Erythroblast (primary cell): ENCODE data around the gene POP7.
"Not testable (repeated sequence)": the region's sequence is repeated elsewhere in the genome, so short reads cannot be mapped to it uniquely, and the experiment has no call there.

Experiments
- DNase-seq, 2 experiments: peaks; one replicate each; lab custom pipeline; 2025; lab: John Stamatoyannopoulos, UW
- GATA1 ChIP-seq: IDR thresholded peaks from 2 replicates; pipeline ENCODE4 v1.6.1; 2011; ENCODE audit warnings: low read depth, mild to moderate bottlenecking, control low read depth, low read length, moderate library complexity
- POLR2A ChIP-seq: IDR thresholded peaks from 2 replicates; pipeline ENCODE4 v1.6.1; 2011; ENCODE audit warnings: mild to moderate bottlenecking, low read length

The POP7 gene

GRCh38 chr7:100691676-100692577 lies 14.0 kb upstream of the POP7 start:
- DNase-seq: peak; percentile 85 to 90

GRCh38 chr7:100692578-100692961 lies 13.4 kb upstream of the POP7 start:
- DNase-seq: no peak
- TF ChIP-seq POLR2A (no peak), GATA1 (no peak)

More at GRCh38 chr7:100691676-100692577, 14.0 kb upstream of the POP7 start:
- TF ChIP-seq GATA1 (no peak), POLR2A (peak; percentile 25)

GRCh38 chr7:100693312-100694097 lies 12.4 kb upstream of the POP7 start:
- TF ChIP-seq POLR2A (no peak), GATA1 (no peak)
- peak; percentile 48 to 63 for DNase-seq

GRCh38 chr7:100694098-100694745 lies 11.7 kb upstream of the POP7 start, which contains the start of gene GIGYF1:
GIGYF1 (minus strand) TSS chr7:100694250; CDS start chr7:100688238, 6,012 bp downstream.
- TF ChIP-seq POLR2A (no peak), GATA1 (no peak)
- peak; percentile 88 to 91 for DNase-seq

GRCh38 chr7:100696123-100696521 lies 9.8 kb upstream of the POP7 start:
- DNase-seq: no peak

GRCh38 chr7:100699018-100699417 lies 6.9 kb upstream of the POP7 start:
- DNase-seq: no peak
- TF ChIP-seq POLR2A: no peak
- no peak for TF ChIP-seq GATA1

More at GRCh38 chr7:100696123-100696521, 9.8 kb upstream of the POP7 start:
- TF ChIP-seq GATA1: no peak
- TF ChIP-seq POLR2A: no peak

GRCh38 chr7:100701089-100701488 lies 4.8 kb upstream of the POP7 start:
- DNase-seq: not testable (repeated sequence)

GRCh38 chr7:100705320-100705752 lies 585 bp upstream of the POP7 start:
- peak; percentile 85 to 88 for DNase-seq
- no peak for TF ChIP-seq GATA1
- TF ChIP-seq POLR2A: no peak

GRCh38 chr7:100706672-100707311 lies 871 bp downstream of the POP7 start:
- peak in 1 of 2 experiments; percentile 38 for DNase-seq
- TF ChIP-seq GATA1 (no peak), POLR2A (no peak)

- DNase-seq: no peak
- TF ChIP-seq GATA1: no peak
- TF ChIP-seq POLR2A: no peak
Measured at GRCh38 chr7:100708395-100708794, 2.5 kb downstream of the POP7 start.

- no peak for TF ChIP-seq GATA1
- no peak for TF ChIP-seq POLR2A
- DNase-seq: no peak
Measured at GRCh38 chr7:100710452-100710851, 4.5 kb downstream of the POP7 start.

- TF ChIP-seq GATA1 (no peak), POLR2A (no peak)
- no peak for DNase-seq
Measured at GRCh38 chr7:100711369-100711768, 5.4 kb downstream of the POP7 start.

- no peak for DNase-seq
Measured at GRCh38 chr7:100714725-100715124, 8.8 kb downstream of the POP7 start.

GRCh38 chr7:100717073-100717472 lies 11.2 kb downstream of the POP7 start:
- not testable (repeated sequence) for DNase-seq

More at GRCh38 chr7:100714725-100715124, 8.8 kb downstream of the POP7 start:
- TF ChIP-seq GATA1: no peak
- TF ChIP-seq POLR2A: no peak
